ENCODE results near the gene KRT78. TPM values are rescaled to one million over a fixed set of nuclear protein-coding genes. Genes with fewer than 3 reads are reported as not detected.
"Not testable (repeated sequence)": the region's sequence is repeated elsewhere in the genome, so short reads cannot be mapped to it uniquely, and the experiment has no call there.

Gene KRT78
- polyA plus RNA-seq, 3 donors, result not detected

- H3K79me2 ChIP-seq (ENCODE audit: insufficient read depth, low read length), result no peaks in the 10 kb centered on the region
- H3K27me3 ChIP-seq (ENCODE audit: control insufficient read depth in 2 of 2, insufficient read depth in 2 of 2, low read length in 2 of 2), result peaks cover 0 to 2% of the 10 kb centered on the region in 2 donors
- H3K9me3 ChIP-seq (replicated peaks in 1 of 2; ENCODE audit: control insufficient read depth in 1 of 2, insufficient read depth in 1 of 2, low read length in 2 of 2), result no peaks in the 10 kb centered on the region
- H3K4me3 ChIP-seq (replicated peaks in 1 of 3; ENCODE audit: low read depth in 2 of 3, low read length in 3 of 3), result no peak overlapping the region
- intact Hi-C loops (cut with micrococcal nuclease), result no loop called here
- H2AFZ ChIP-seq (ENCODE audit: insufficient read depth, low read depth, low read length, poor library complexity, severe bottlenecking), result no peak overlapping the region
- H3K36me3 ChIP-seq (replicated peaks in 1 of 2; ENCODE audit: control insufficient read depth in 1 of 2, insufficient read depth in 2 of 2, low read length in 2 of 2), result no peaks in the 10 kb centered on the region
- no peak for TF ChIP-seq CTCF (IDR thresholded peaks at IDR 0.05)
- WGBS (ENCODE audit: insufficient coverage), result 80% methylated on average over 1 of the region's 3 CpGs
- peaks cover 6 to 21% (median 16%) of the 10 kb centered on the region in 3 donors for H3K27me3 Mint-ChIP-seq (ENCODE audit: low read depth in 3 of 3)
- H3K4me1 Mint-ChIP-seq, result peaks cover 16% of the 10 kb centered on the region
- no peaks in the 10 kb centered on the region for H3K36me3 Mint-ChIP-seq
- H3K9me3 Mint-ChIP-seq, result no peaks in the 10 kb centered on the region
- H4K20me1 ChIP-seq (ENCODE audit: insufficient read depth, low read length), result no peaks in the 10 kb centered on the region
- H3K27ac ChIP-seq (ENCODE audit: low read depth in 1 of 2, low read length in 2 of 2), result no peak overlapping the region
- peaks cover 8 to 9% of the 10 kb centered on the region in 2 donors for H3K4me1 ChIP-seq (ENCODE audit: control insufficient read depth in 1 of 2, insufficient read depth in 2 of 2, low read length in 2 of 2)
- DNase-seq, result no peak
- H3K27ac Mint-ChIP-seq, result no peak overlapping the region
- H3K4me3 Mint-ChIP-seq, result no peak overlapping the region
- no peak overlapping the region for H3K9ac ChIP-seq (ENCODE audit: insufficient read depth, low read length, poor library complexity, severe bottlenecking)
- H3K4me2 ChIP-seq (replicated peaks; ENCODE audit: extremely low read depth, low read length, poor library complexity, severe bottlenecking), result no peak overlapping the region
Measured at GRCh38 chr12:52857500-52857899, 8.7 kb upstream of the KRT78 start.

GRCh38 chr12:52856787-52857186, 8.0 kb upstream of the KRT78 start:
- H3K27me3 ChIP-seq (ENCODE audit: control insufficient read depth in 2 of 2, insufficient read depth in 2 of 2, low read length in 2 of 2), result peaks cover 0 to 2% of the 10 kb centered on the region in 2 donors
- H3K27me3 Mint-ChIP-seq (ENCODE audit: low read depth in 3 of 3), result peaks cover 10 to 26% (median 19%) of the 10 kb centered on the region in 3 donors
- WGBS (ENCODE audit: insufficient coverage), result 100% methylated on average over 1 of the region's 3 CpGs

GRCh38 chr12:52856077-52856476, 7.3 kb upstream of the KRT78 start:
- H2AFZ ChIP-seq (ENCODE audit: insufficient read depth, low read depth, low read length, poor library complexity, severe bottlenecking); intact Hi-C loops (cut with micrococcal nuclease); H3K79me2 ChIP-seq (ENCODE audit: insufficient read depth, low read length); H3K9ac ChIP-seq (ENCODE audit: insufficient read depth, low read length, poor library complexity, severe bottlenecking); H3K36me3 ChIP-seq (replicated peaks in 1 of 2; ENCODE audit: control insufficient read depth in 1 of 2, insufficient read depth in 2 of 2, low read length in 2 of 2); H3K4me2 ChIP-seq (replicated peaks; ENCODE audit: extremely low read depth, low read length, poor library complexity, severe bottlenecking); H3K4me3 ChIP-seq (replicated peaks in 1 of 3; ENCODE audit: low read depth in 2 of 3, low read length in 3 of 3); H3K36me3 Mint-ChIP-seq; DNase-seq; H4K20me1 ChIP-seq (ENCODE audit: insufficient read depth, low read length); H3K4me1 ChIP-seq (ENCODE audit: control insufficient read depth in 1 of 2, insufficient read depth in 2 of 2, low read length in 2 of 2); H3K9me3 ChIP-seq (replicated peaks in 1 of 2; ENCODE audit: control insufficient read depth in 1 of 2, insufficient read depth in 1 of 2, low read length in 2 of 2); H3K4me3 Mint-ChIP-seq; H3K9me3 Mint-ChIP-seq; H3K27ac ChIP-seq (ENCODE audit: low read depth in 1 of 2, low read length in 2 of 2); H3K27me3 ChIP-seq (ENCODE audit: control insufficient read depth in 2 of 2, insufficient read depth in 2 of 2, low read length in 2 of 2); H3K27ac Mint-ChIP-seq: not testable (repeated sequence)
- H3K27me3 Mint-ChIP-seq (ENCODE audit: low read depth in 3 of 3), result peaks cover 12 to 28% (median 19%) of the 10 kb centered on the region in 3 donors
- no CpG with 5 or more reads among the region's 2 CpGs for WGBS (ENCODE audit: insufficient coverage)
- peaks cover 13% of the 10 kb centered on the region for H3K4me1 Mint-ChIP-seq

More at GRCh38 chr12:52856787-52857186, 8.0 kb upstream of the KRT78 start:
- Mint-ChIP-seq H3K27ac (no peak overlapping the region), H3K9me3 (no peaks in the 10 kb centered on the region), H3K4me3 (no peak overlapping the region), H3K4me1 (peaks cover 16% of the 10 kb centered on the region), H3K36me3 (no peaks in the 10 kb centered on the region)
- H3K4me3 ChIP-seq (replicated peaks in 1 of 3; ENCODE audit: low read depth in 2 of 3, low read length in 3 of 3), result no peak overlapping the region
- H3K36me3 ChIP-seq (replicated peaks in 1 of 2; ENCODE audit: control insufficient read depth in 1 of 2, insufficient read depth in 2 of 2, low read length in 2 of 2), result no peaks in the 10 kb centered on the region
- H4K20me1 ChIP-seq (ENCODE audit: insufficient read depth, low read length), result no peaks in the 10 kb centered on the region
- H2AFZ ChIP-seq (ENCODE audit: insufficient read depth, low read depth, low read length, poor library complexity, severe bottlenecking), result no peak overlapping the region
- no peaks in the 10 kb centered on the region for H3K79me2 ChIP-seq (ENCODE audit: insufficient read depth, low read length)
- no peak for DNase-seq
- H3K9ac ChIP-seq (ENCODE audit: insufficient read depth, low read length, poor library complexity, severe bottlenecking), result no peak overlapping the region
- intact Hi-C loops (cut with micrococcal nuclease), result no loop called here
- no peak overlapping the region for H3K27ac ChIP-seq (ENCODE audit: low read depth in 1 of 2, low read length in 2 of 2)
- H3K9me3 ChIP-seq (replicated peaks in 1 of 2; ENCODE audit: control insufficient read depth in 1 of 2, insufficient read depth in 1 of 2, low read length in 2 of 2), result no peaks in the 10 kb centered on the region
- H3K4me1 ChIP-seq (ENCODE audit: control insufficient read depth in 1 of 2, insufficient read depth in 2 of 2, low read length in 2 of 2), result peaks cover 8 to 9% of the 10 kb centered on the region in 2 donors
- no peak overlapping the region for H3K4me2 ChIP-seq (replicated peaks; ENCODE audit: extremely low read depth, low read length, poor library complexity, severe bottlenecking)
- no peak for TF ChIP-seq CTCF (IDR thresholded peaks at IDR 0.05)

Measured in CD14-positive monocyte (primary cell).